ENCODE results near the gene SYNE2.

GRCh38 chr14:64107438-64107837 lies 254.6 kb downstream of the SYNE2 start:
- TF ChIP-seq CTCF (IDR thresholded peaks at IDR 0.05) (no peak), ESRRA (CRISPR knock-in tag; IDR thresholded peaks at IDR 0.05; ENCODE audit: borderline replicate concordance) (no peak), E2F4 (CRISPR knock-in tag; IDR thresholded peaks at IDR 0.05; ENCODE audit: borderline replicate concordance, low read depth) (no peak), ELF4 (CRISPR knock-in tag; IDR thresholded peaks at IDR 0.05; ENCODE audit: low read depth) (no peak), SOX15 (CRISPR knock-in tag; IDR thresholded peaks at IDR 0.05) (no peak), ZBTB21 (CRISPR knock-in tag; IDR thresholded peaks at IDR 0.05; ENCODE audit: borderline replicate concordance) (no peak), TEAD1 (CRISPR knock-in tag; IDR thresholded peaks at IDR 0.05) (no peak), ZNF416 (CRISPR knock-in tag; IDR thresholded peaks at IDR 0.05) (no peak), SP1 (CRISPR knock-in tag; conservative IDR thresholded peaks at IDR 0.05) (no peak), FOXP4 (CRISPR knock-in tag; IDR thresholded peaks at IDR 0.05) (no peak), ZNF263 (CRISPR knock-in tag; IDR thresholded peaks at IDR 0.05; ENCODE audit: low read depth) (no peak), TCF7 (CRISPR knock-in tag; IDR thresholded peaks at IDR 0.05; ENCODE audit: low read depth) (no peak), ZNF121 (CRISPR knock-in tag; IDR thresholded peaks at IDR 0.05) (no peak)
